ENCODE data around the gene LINC00305.

Gene LINC00305

GRCh38 chr18:64167408-64167925, 18.6 kb upstream of the LINC00305 start:
- DNase-seq (ENCODE audit: low spot score), result no peak
- no peaks in the 10 kb centered on the region for H3K36me3 ChIP-seq (ENCODE audit: low read depth)
- TF ChIP-seq, protein P1, sequence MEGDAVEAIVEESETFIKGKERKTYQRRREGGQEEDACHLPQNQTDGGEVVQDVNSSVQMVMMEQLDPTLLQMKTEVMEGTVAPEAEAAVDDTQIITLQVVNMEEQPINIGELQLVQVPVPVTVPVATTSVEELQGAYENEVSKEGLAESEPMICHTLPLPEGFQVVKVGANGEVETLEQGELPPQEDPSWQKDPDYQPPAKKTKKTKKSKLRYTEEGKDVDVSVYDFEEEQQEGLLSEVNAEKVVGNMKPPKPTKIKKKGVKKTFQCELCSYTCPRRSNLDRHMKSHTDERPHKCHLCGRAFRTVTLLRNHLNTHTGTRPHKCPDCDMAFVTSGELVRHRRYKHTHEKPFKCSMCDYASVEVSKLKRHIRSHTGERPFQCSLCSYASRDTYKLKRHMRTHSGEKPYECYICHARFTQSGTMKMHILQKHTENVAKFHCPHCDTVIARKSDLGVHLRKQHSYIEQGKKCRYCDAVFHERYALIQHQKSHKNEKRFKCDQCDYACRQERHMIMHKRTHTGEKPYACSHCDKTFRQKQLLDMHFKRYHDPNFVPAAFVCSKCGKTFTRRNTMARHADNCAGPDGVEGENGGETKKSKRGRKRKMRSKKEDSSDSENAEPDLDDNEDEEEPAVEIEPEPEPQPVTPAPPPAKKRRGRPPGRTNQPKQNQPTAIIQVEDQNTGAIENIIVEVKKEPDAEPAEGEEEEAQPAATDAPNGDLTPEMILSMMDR (IDR thresholded peaks at IDR 0.05; ENCODE audit: poor library complexity, severe bottlenecking), result no peak
- no peak for ATAC-seq (ENCODE audit: low read depth)
- no peak overlapping the region for H3K27ac ChIP-seq (ENCODE audit: poor library complexity, severe bottlenecking)
- no peaks in the 10 kb centered on the region for H3K9me3 ChIP-seq (ENCODE audit: severe bottlenecking)
- peaks cover 2% of the 10 kb centered on the region for H3K27me3 ChIP-seq (ENCODE audit: insufficient read depth, poor library complexity, severe bottlenecking)
- H3K4me1 ChIP-seq (ENCODE audit: insufficient read depth, poor library complexity, severe bottlenecking), result no peaks in the 10 kb centered on the region
- H3K4me3 ChIP-seq (ENCODE audit: severe bottlenecking), result no peak overlapping the region

GRCh38 chr18:64165906-64166305, 17.0 kb upstream of the LINC00305 start:
- no peak for ATAC-seq (ENCODE audit: low read depth)
- DNase-seq (ENCODE audit: low spot score), result no peak
- TF ChIP-seq, protein P1 (IDR thresholded peaks at IDR 0.05; ENCODE audit: poor library complexity, severe bottlenecking), result no peak
- Histone ChIP-seq H3K4me3 (ENCODE audit: severe bottlenecking) (no peak overlapping the region), H3K36me3 (ENCODE audit: low read depth) (no peaks in the 10 kb centered on the region), H3K4me1 (ENCODE audit: insufficient read depth, poor library complexity, severe bottlenecking) (no peaks in the 10 kb centered on the region), H3K9me3 (ENCODE audit: severe bottlenecking) (no peaks in the 10 kb centered on the region), H3K27me3 (ENCODE audit: insufficient read depth, poor library complexity, severe bottlenecking) (peaks cover 2% of the 10 kb centered on the region), H3K27ac (ENCODE audit: poor library complexity, severe bottlenecking) (no peak overlapping the region)

- H3K36me3 ChIP-seq (ENCODE audit: low read depth), result no peaks in the 10 kb centered on the region
- no peak for ATAC-seq (ENCODE audit: low read depth)
- H3K4me1 ChIP-seq (ENCODE audit: insufficient read depth, poor library complexity, severe bottlenecking), result no peaks in the 10 kb centered on the region
- no peaks in the 10 kb centered on the region for H3K9me3 ChIP-seq (ENCODE audit: severe bottlenecking)
- H3K4me3 ChIP-seq (ENCODE audit: severe bottlenecking), result no peak overlapping the region
- peaks cover 2% of the 10 kb centered on the region for H3K27me3 ChIP-seq (ENCODE audit: insufficient read depth, poor library complexity, severe bottlenecking)
- TF ChIP-seq, protein P1 (IDR thresholded peaks at IDR 0.05; ENCODE audit: poor library complexity, severe bottlenecking), result no peak
- H3K27ac ChIP-seq (ENCODE audit: poor library complexity, severe bottlenecking), result no peak overlapping the region
- no peak for DNase-seq (ENCODE audit: low spot score)
Measured at GRCh38 chr18:64164883-64165282, 16.0 kb upstream of the LINC00305 start.

DNA sequence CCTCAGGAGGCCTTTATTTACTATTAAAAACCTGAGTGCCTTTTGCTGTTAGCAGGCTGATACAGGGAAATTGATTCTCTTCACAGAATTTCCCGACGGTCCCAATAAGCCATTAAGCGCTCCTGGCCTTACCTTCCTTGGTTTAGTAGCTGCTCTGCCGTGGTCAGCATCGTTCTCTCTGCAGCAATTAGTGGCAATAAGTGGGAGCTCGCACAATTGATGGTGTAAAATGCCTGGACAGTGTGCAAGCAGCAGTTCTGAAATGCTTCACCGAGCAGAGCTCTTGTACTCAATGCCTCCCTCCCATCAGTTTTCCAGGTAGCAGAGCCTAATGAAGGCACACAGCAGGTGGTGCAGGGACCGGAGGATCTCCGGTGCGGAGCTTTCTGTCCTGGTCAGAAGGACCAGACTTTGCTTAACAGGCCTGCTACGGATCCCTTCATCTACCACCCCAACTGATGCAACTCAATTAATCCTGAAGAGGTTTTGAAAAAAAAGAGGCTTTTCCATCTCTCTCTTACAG, 1.1 kb upstream of the LINC00305 start:
- Histone ChIP-seq H3K4me3 (ENCODE audit: severe bottlenecking) (no peak overlapping the region), H3K27me3 (ENCODE audit: insufficient read depth, poor library complexity, severe bottlenecking) (no peaks in the 10 kb centered on the region), H3K36me3 (ENCODE audit: low read depth) (no peaks in the 10 kb centered on the region), H3K27ac (ENCODE audit: poor library complexity, severe bottlenecking) (no peak overlapping the region), H3K4me1 (ENCODE audit: insufficient read depth, poor library complexity, severe bottlenecking) (no peaks in the 10 kb centered on the region), H3K9me3 (ENCODE audit: severe bottlenecking) (no peaks in the 10 kb centered on the region)
- TF ChIP-seq, protein P1 (IDR thresholded peaks at IDR 0.05; ENCODE audit: poor library complexity, severe bottlenecking), result no peak
- ATAC-seq (ENCODE audit: low read depth), result no peak
- DNase-seq (ENCODE audit: low spot score), result no peak

GRCh38 chr18:64142904-64143303, 6.0 kb downstream of the LINC00305 start:
- ATAC-seq (ENCODE audit: low read depth), result no peak
- Histone ChIP-seq H3K27ac (ENCODE audit: poor library complexity, severe bottlenecking) (no peak overlapping the region), H3K36me3 (ENCODE audit: low read depth) (no peaks in the 10 kb centered on the region), H3K4me1 (ENCODE audit: insufficient read depth, poor library complexity, severe bottlenecking) (no peaks in the 10 kb centered on the region), H3K27me3 (ENCODE audit: insufficient read depth, poor library complexity, severe bottlenecking) (peaks cover 15% of the 10 kb centered on the region), H3K4me3 (ENCODE audit: severe bottlenecking) (no peak overlapping the region), H3K9me3 (ENCODE audit: severe bottlenecking) (no peaks in the 10 kb centered on the region)
- TF ChIP-seq, protein P1 (IDR thresholded peaks at IDR 0.05; ENCODE audit: poor library complexity, severe bottlenecking), result no peak
- DNase-seq (ENCODE audit: low spot score), result no peak

All from RWPE2 (cell line).